HG02885 (cell line): ENCODE data around the gene CAPZB.

Source experiments
- ATAC-seq: cut with Tn5 transposase; IDR thresholded peaks from one replicate; pipeline ENCODE4 v1.9.1; 2021; ENCODE audit warnings: mild to moderate bottlenecking; ENCODE audit not compliant: unreplicated experiment, poor library complexity

CAPZB gene

DNA sequence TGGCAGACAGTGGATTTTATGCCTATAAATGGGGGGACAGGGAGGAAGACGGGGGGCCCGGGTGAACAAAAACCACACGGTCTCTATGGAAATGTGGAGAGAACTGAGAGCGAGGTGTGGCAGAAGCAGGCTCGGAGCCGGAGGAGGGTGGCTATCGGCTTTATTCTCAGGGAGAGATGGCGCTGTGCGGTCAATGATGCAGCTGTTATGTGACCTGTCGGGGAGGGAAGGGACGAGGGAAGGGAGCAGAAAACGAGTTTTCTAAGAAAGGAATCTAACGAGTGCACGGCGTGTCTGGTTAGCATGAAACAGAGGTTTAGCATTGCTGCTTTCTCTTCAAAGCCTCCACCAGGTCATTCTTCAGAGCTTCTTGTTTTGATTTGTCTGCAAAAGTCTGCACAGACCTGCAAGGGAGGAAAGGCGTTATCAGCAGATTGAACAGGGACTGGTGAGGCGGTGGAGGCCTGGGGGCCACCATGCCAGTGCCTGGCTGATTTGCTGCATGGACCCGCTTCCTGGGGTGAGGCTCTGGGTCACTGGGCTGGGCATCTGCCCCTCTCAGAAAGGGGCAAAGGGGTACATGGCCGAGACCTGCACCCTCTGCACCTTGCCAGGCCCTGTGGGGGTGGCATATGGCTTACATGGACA lies 146.0 kb downstream of the CAPZB start:
- ATAC-seq, result no peak

DNA sequence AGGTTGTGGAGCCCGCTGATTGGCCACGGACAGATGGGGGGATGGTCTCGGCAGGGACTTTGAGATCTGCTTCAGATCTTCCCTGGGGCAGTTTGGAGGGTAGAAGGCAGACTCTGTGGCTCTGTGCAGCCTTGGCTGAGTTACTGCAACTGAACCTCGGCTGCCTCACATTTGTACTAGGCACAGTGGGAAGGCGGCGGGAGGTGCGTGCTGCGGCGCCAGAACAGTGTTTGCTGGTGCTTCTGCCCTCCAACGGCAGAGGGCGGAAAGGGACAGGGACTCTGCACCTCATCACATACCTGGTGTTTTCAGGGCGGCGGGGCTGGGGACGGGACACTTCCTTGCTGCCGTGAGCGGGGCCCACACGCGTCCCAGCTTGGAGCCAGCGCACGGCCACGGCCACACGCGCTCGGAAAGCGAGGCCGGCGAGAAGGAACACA lies 147.0 kb downstream of the CAPZB start:
- no peak for ATAC-seq

DNA sequence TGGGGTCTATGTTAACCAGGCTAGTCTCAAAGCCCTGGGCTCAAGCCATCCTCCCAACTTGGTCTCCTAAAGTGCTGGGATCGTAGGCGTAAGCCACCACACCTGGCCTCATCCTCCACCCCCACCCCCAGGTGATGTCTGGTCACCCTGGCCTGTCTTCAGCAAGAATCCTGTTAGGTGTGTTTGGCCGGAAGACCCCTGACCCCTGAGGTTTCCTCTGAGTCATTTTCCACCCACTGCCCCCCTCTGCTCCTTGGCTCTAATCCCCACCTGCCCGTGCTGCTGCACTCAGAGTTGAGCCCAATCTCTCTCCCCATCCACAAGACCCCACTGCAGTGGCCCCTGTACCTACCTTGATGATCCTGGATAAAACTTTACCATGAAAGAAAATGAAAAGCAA lies 148.1 kb downstream of the CAPZB start:
- no peak for ATAC-seq

GRCh38 chr1:19336543-19336942 lies 148.8 kb downstream of the CAPZB start:
- ATAC-seq, result no peak

DNA sequence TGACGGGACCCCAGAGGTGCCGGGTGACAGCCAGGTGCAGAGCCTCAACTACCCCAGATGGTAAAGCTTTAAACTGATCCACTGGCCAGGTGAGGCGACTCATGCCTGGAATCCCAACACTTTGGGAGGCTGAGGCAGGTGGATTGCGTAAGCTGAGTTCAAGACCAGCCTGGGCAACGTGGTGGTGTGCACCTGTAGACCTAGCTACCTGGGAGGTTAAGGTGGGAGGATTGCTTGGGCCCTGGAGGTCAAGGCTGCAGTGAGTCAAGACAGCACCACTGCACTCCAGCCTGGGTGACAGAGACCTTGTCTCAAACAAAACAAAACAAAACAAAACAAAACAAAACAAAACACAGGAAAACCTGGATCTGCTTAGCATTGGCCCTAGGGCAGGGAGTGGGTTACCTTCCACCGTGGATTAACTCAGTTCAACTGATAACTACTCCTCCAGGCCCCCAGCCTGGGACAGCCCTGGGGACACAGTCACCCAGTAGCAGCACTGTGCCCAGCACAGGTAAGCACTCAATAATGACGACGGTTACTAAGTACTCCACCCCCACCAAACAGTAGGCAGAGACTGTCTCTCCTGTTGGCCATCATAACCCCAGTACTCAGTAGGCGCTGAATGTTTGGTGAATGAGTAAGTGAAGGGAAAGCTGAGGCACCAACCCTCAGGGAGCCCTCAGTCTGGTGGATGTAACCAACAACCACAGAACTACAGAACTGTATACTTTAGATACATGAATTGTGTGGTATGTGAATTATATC lies 151.6 kb downstream of the CAPZB start:
- no peak for ATAC-seq

- no peak for ATAC-seq
These were observed 152.5 kb downstream of the CAPZB start for GRCh38 chr1:19332832-19333231.

DNA sequence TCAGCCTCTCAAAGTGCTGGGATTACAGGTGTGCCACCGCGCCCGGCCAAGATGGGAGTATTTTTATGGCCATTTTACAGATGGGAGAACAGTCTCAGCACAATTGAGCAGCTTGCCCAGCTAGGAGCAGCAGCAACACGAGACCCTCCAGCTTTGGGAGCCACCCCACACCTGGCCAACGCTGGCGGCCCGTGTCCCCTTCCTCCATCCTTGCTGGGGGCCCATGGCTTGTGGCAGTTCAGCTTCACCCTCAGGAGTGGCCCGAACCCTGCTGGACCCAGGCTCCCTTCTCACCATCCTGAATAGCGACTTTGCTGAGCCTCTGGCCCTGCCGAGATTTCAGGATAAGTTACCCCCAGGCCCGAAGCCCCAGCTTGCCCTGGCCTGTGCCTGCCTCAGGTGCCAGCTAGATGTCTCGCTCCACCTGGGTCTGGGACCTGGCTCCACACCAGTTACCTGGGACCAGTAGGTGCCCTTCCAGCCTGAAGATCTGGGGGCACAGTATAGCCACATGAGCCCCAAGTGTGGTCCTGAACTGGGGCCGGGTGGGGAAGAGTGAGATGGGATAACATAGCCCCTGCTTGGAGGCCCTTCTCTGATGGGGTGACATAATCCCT lies 154.0 kb downstream of the CAPZB start:
- ATAC-seq, result no peak

- no peak for ATAC-seq
These were observed 154.7 kb downstream of the CAPZB start for GRCh38 chr1:19330449-19331135.

DNA sequence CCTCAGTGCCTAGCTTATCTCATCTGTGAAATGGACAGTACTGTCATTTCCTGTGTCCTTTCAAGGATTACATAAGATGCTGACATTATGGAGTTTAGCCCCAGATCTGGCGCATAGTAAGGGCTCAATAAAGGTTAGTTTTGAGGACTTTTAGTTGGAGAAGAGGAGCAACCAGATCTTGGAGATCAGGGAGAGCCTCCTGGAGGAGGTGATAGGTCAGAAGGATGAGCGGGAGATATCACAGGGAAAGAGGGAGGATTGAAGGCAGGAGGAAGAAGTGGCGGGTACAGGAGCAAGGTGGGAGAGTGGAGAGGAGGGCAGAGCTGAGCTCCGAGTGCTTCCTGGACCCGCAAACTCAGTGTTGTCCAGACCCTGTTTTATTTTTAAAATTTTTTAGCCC lies 155.7 kb downstream of the CAPZB start:
- no peak for ATAC-seq

GRCh38 chr1:19329188-19329587 lies 156.2 kb downstream of the CAPZB start:
- no peak for ATAC-seq

GRCh38 chr1:19328486-19328885 lies 156.9 kb downstream of the CAPZB start:
- no peak for ATAC-seq

DNA sequence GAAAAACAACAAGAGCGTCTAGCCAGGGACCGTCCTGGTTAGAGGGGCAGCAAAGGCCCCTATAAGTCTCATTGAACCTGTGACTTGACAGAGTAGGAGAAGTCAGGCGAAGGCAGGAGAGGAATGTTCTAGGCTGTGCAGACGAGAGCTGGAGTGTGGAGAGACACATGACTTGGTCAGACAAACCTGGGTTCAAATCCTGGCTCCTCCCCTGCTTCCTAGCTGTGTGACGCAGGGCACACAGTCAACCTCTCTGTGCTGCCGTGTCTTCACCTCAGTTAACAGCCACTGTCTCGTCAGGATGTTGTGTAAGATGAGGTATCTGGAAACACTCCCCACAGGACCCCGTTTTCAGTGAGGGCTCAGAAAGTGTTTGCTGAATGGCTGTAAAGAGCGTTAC lies 157.6 kb downstream of the CAPZB start:
- no peak for ATAC-seq

DNA sequence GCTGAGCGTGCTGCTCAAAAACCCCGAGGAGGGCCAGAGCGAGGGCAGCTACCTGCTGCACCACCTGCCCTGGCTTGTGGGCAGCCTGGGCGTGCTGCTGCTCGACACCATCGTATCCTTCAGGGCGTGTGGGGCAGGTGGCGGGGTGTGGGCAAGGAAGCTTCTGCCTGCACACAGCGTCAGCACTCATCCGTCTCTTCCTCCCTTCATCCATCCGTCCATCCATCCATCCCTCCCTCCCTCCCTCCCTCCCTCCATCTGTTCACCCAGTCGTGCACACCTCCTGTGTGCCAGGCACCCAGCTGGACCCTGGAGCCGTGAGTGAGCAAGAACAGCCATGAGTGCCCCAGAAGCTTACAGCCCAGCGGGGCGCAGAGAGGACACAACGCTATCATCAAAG lies 158.0 kb downstream of the CAPZB start:
- ATAC-seq, result no peak

GRCh38 chr1:19326748-19327065 lies 158.6 kb downstream of the CAPZB start:
- ATAC-seq, result no peak

DNA sequence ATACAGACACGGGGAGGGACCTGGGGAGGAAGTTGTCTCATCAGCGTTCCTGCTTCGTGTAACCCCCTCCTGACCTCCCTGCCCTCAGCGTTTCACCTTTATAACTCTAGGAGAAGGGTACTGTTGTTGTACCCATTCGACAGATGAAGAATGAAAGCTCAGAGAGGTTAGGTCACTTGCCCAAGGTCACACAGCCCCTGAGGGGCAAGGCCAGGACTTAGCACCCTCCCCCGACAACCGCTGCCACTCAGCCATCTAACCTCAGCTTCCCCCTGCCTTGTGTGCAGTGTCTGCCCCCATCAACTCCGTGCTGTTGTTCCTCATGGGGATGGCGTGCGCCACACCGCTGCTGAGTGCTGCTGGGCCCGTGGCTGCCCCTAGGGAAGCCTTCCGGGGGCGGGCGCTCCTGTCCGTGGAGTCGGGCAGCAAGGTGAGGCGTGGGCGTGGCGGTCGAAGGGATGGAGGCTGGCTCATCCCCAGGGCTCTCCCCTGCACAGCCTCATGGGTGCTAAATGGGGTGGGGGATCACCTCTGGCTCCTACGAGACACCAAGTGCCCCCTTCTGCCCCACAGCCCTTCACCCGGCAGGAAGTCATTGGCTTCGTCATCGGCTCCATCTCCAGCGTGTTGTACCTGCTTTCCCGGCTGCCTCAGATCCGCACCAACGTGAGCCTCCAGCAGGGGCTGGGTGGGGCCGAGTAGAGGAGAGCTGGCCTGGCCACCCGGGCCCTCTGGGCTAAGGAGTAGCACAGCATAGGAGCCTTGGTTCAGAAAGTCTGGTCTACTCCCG lies 159.2 kb downstream of the CAPZB start:
- ATAC-seq, result no peak

DNA sequence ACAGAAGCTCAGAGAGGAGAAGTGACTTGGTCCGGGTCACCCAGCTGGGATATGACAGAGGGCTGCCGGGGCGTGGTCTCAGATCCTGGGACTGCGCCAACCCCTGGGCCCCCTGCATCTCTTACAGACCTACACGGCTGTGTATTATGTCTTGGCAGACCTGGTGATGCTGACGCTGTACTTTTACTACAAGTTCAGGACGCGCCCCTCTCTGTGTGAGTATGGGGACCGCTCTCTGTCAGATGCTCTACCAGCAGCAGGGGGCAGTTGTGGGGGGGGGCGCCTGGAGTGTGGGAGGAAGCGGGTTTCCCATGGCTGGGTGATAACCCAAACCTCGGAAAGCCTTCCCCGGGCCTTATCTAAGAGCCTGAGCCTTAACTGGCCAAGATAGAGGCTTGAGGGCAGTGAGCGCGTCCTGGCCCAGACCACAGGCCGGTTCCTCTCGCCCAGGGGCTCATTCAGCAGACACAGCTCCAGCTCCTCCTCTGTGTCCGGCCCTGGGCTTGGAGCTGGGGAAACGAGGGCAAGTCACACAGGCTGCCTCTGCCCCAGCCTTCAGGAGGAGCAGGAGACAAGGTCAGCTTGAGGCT lies 159.9 kb downstream of the CAPZB start:
- ATAC-seq, result no peak

- ATAC-seq, result no peak
These were observed 160.7 kb downstream of the CAPZB start for GRCh38 chr1:19324665-19324990.

GRCh38 chr1:19323987-19324664 lies 161.2 kb downstream of the CAPZB start:
- no peak for ATAC-seq

- no peak for ATAC-seq
These were observed 162.9 kb downstream of the CAPZB start for GRCh38 chr1:19322481-19322880.

GRCh38 chr1:19321071-19321470 lies 164.3 kb downstream of the CAPZB start:
- no peak for ATAC-seq
